Prostate gland (tissue), 2 donors: ENCODE measurements around the gene CELF4.

Experiments used
- CTCF ChIP-seq, 4 experiments: fragments of 200-600 bp in 2 of 4; fragments of 450-650 bp in 2 of 4; sonication (generic) in 2 of 4; IDR thresholded peaks; 1 replicate in 3 of 4; 2 replicates in 1 of 4; pipeline ENCODE4 v1.5.1; 2016 to 2019; ENCODE audit warnings: antibody characterized with exemption in 4 of 4, mild to moderate bottlenecking in 2 of 4, moderate library complexity in 2 of 4
- POLR2AphosphoS5 ChIP-seq: sonication (generic); formaldehyde crosslinking; IDR thresholded peaks from one replicate; pipeline ENCODE4 v1.6.1; 2017; ENCODE audit warnings: antibody characterized with exemption

GRCh38 chr18:37448946-37449345 lies 116.7 kb downstream of the CELF4 start:
- TF ChIP-seq POLR2AphosphoS5 (no peak), CTCF (IDR thresholded peaks at IDR 0.05) (no peak)
